Suprapubic skin (tissue), 4 donors: Measurements from ENCODE around the gene UBXN11. TPM values are rescaled to one million over a fixed set of nuclear protein-coding genes. Genes with fewer than 3 reads are reported as not detected.

ENCODE experiments used
- DNase-seq, 2 donors: peaks; one replicate each; pipeline ENCODE4 v3.0.0-alpha.2; 2019; ENCODE audit warnings: low spot score in 2 of 2
- H3K27ac ChIP-seq: fragments of 200-600 bp; sonication (generic); one replicate; pipeline ENCODE4 v1.5.1; 2019
- H3K27me3 ChIP-seq: fragments of 200-600 bp; sonication (generic); one replicate; pipeline ENCODE4 v1.5.1; 2019
- H3K36me3 ChIP-seq: fragments of 200-600 bp; sonication (generic); one replicate; pipeline ENCODE4 v1.5.1; 2019
- H3K4me1 ChIP-seq: fragments of 200-600 bp; sonication (generic); one replicate; pipeline ENCODE4 v1.5.1; 2019
- H3K4me3 ChIP-seq: fragments of 200-600 bp; sonication (generic); one replicate; pipeline ENCODE4 v1.5.1; 2019; ENCODE audit warnings: mild to moderate bottlenecking
- H3K9me3 ChIP-seq: fragments of 200-600 bp; sonication (generic); one replicate; pipeline ENCODE4 v1.5.1; 2019
- EP300 ChIP-seq: sonication (generic); formaldehyde crosslinking; IDR thresholded peaks from one replicate; pipeline ENCODE4 v1.6.1; 2017; ENCODE audit warnings: antibody characterized with exemption
- POLR2A ChIP-seq, 2 donors: fragments of 450-650 bp; IDR thresholded peaks; one replicate each; pipeline ENCODE4 v1.6.1; 2017; ENCODE audit warnings: antibody characterized with exemption in 2 of 2, mild to moderate bottlenecking in 2 of 2, moderate library complexity in 2 of 2
- POLR2AphosphoS5 ChIP-seq, 3 donors: sonication (generic); formaldehyde crosslinking; IDR thresholded peaks; one replicate each; pipeline ENCODE4 v1.6.1; 2017; ENCODE audit warnings: antibody characterized with exemption in 3 of 3
- WGBS: methylation state at CpG from one replicate; pipeline ENCODE4 v1.1.5; 2018; 5-methylcytosine and 5-hydroxymethylcytosine counted together
- total RNA-seq, 4 donors: library from RNA; depleted of rRNA; stranded (reverse); fragments of >200 nt; gene quantifications; one replicate each; pipeline ENCODE4 v1.1.0, GENCODE V29; 2016
- TF ChIP-seq, protein P1 (sequence below), 2 donors: fragments of 200-600 bp in 1 of 2; fragments of 450-650 bp in 1 of 2; sonication (generic) in 1 of 2; IDR thresholded peaks; one replicate each; pipeline ENCODE4 v1.5.1; 2016 to 2019; ENCODE audit warnings: antibody characterized with exemption in 2 of 2, mild to moderate bottlenecking in 1 of 2, moderate library complexity in 1 of 2

Gene UBXN11
- total RNA-seq, 4 donors from 2014 or later = 3.2 to 19.1 (median 9.1) TPM

DNA sequence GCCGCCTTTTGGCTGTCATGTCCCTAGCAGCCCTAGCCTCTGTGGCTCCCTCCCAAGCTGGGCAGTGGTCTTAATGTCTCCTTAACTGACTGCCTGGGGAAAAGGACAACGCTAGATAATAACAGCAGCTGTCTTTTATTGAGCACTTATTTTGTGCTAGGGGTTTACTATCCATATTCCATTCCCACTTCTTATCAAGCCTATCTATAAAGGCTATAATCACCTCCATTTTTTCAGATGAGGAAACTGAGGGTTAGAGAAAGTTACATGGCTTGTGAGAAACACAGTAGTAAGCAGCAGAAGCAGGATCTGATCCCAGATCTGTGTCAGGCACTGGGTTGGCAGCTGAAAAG lies 20.4 kb downstream of the UBXN11 start:
- 86% methylated on average over 2 of the region's 2 CpGs for WGBS
- no peaks in the 10 kb centered on the region for H3K9me3 ChIP-seq
- TF ChIP-seq POLR2A (IDR thresholded peaks at IDR 0.05) = no peak
- TF ChIP-seq POLR2AphosphoS5 (IDR thresholded peaks at IDR 0.05) = no peak
- TF ChIP-seq EP300 = no peak
- TF ChIP-seq, protein P1, sequence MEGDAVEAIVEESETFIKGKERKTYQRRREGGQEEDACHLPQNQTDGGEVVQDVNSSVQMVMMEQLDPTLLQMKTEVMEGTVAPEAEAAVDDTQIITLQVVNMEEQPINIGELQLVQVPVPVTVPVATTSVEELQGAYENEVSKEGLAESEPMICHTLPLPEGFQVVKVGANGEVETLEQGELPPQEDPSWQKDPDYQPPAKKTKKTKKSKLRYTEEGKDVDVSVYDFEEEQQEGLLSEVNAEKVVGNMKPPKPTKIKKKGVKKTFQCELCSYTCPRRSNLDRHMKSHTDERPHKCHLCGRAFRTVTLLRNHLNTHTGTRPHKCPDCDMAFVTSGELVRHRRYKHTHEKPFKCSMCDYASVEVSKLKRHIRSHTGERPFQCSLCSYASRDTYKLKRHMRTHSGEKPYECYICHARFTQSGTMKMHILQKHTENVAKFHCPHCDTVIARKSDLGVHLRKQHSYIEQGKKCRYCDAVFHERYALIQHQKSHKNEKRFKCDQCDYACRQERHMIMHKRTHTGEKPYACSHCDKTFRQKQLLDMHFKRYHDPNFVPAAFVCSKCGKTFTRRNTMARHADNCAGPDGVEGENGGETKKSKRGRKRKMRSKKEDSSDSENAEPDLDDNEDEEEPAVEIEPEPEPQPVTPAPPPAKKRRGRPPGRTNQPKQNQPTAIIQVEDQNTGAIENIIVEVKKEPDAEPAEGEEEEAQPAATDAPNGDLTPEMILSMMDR (IDR thresholded peaks at IDR 0.05) = no peak
- no peak for DNase-seq
- H3K36me3 ChIP-seq = no peaks in the 10 kb centered on the region
- no peaks in the 10 kb centered on the region for H3K27me3 ChIP-seq
- H3K4me3 ChIP-seq = no peak overlapping the region
- peaks cover 93% of the 10 kb centered on the region for H3K4me1 ChIP-seq
- peak overlapping the region; percentile 75 for H3K27ac ChIP-seq

DNA sequence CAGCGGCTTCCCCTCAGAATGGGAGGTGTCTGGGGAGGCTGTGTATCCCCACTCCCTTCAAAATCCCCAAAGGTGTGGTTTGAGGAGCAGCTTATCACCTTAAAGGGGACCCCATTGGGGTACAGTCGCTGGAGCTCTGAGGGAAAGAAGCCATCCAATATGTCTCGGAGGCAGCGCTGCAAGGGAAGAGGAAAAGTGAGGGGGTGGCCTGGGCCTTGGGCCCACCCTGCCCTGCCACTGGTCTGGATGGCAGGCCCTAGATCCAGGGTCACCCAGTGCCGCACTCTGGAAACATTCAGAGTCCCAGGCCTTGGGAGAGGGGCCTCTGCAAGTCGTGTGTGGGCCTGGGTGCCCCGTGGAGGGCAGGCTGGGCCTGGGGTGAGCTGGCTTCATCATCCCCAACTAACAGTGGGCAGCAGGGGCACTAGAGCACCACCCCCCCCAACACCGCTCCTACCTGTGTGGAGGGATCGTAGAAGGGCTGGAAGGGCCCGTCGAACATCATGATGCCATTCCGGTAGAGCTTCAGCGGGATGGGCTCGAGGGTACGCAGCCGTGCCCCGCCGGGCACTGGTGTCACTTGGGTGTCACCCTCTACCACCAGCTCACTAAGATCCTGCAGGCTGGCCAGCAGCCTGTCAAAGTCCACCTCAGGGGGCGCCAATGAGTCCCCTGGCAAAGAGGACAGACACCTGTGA lies 20.9 kb downstream of the UBXN11 start:
- no peaks in the 10 kb centered on the region for H3K36me3 ChIP-seq
- TF ChIP-seq POLR2A (IDR thresholded peaks at IDR 0.05) = no peak
- TF ChIP-seq, protein P1 (IDR thresholded peaks at IDR 0.05) = peak in 1 of 2 donors; percentile 10
- 67% methylated on average over 3 of the region's 19 CpGs for WGBS
- no peak overlapping the region for H3K4me3 ChIP-seq
- H3K27ac ChIP-seq = peak overlapping the region; percentile 75
- DNase-seq = peak; percentile 67 to 73
- H3K9me3 ChIP-seq = no peaks in the 10 kb centered on the region
- peaks cover 93% of the 10 kb centered on the region for H3K4me1 ChIP-seq
- H3K27me3 ChIP-seq = no peaks in the 10 kb centered on the region

DNA sequence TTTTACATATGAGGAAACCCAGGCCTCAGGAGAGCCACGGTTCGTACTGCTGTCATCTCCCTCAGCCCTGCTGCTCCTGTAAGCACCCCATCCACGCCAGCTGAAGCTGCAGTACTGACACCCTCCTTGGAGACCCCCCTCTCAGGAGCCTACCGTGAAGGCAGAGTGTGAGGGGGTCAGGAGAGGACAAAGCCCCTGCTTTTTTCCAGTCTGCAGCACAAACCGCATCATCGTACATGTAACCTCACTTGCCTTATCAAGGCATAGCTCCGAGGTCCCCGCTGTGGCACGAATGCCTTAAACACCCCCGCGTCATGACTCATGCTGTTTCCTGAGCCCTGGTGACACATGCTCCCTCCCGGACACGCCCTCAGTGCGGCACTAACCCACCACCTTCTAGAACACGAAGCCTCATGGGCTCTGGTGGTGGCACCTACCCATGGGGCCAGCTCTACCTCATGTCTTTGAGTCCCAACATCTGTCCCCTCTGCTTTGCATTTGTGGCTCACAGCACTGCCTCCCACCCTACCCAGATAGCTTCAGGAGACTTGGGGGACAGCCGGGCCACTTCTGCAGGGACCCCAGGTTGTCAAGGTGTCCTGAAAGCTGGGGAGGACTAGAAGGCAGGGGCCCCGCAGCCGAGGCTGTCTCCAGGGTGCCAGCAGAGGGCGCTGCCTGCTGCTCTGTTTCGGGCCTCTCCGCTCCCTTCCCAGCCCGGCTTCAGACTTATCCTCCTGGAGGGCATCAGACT lies 21.7 kb downstream of the UBXN11 start:
- DNase-seq = peak; percentile 93 to 94
- TF ChIP-seq, protein P1 (IDR thresholded peaks at IDR 0.05) = peak; percentile 38 to 65
- TF ChIP-seq EP300 (no peak), POLR2AphosphoS5 (IDR thresholded peaks at IDR 0.05) (peak in 1 of 3 donors; percentile 56), POLR2A (IDR thresholded peaks at IDR 0.05) (no peak)
- Histone ChIP-seq H3K4me3 (no peak overlapping the region), H3K27me3 (no peaks in the 10 kb centered on the region), H3K4me1 (peaks cover 87% of the 10 kb centered on the region), H3K27ac (peak overlapping the region; percentile 75), H3K9me3 (no peaks in the 10 kb centered on the region), H3K36me3 (no peaks in the 10 kb centered on the region)
- 27% methylated on average over 22 of the region's 22 CpGs for WGBS

DNA sequence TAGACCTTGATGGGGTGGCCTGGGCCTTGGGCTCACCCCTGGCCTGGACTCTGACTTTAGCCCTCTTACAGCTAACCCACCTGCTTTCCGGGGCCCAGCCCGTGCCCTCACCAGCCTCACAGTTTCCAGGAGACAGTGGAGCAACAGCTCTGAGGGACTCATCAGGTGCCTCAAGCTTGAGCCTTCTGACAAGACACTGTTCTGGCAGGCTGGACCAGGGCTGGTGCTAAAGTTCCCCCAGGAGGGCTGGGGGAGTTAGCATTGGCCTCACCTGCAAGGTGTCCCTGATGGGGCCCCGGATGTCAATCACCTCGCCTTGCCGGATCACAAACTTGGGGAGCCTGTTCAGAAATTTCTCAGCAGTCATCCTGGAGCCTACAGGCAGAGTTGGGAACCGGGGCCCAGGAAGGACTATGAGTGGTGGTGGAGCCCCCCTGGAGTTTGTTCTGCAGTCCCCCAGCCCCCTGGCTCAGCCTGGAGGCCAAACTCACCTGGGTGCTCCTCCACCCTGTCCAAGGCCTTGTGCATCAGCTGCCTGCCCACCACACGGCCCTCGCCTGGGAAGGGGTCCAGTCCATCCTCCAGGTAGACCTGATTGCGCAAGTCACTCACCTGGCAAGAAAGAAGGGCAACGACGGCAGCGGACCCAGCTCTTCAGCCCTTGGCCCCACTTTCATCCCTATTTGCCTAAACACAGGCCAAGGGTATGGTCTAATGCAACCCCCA lies 22.4 kb downstream of the UBXN11 start:
- peak; percentile 70 to 75 for DNase-seq
- H3K27ac ChIP-seq = peak overlapping the region; percentile 75
- 78% methylated on average over 8 of the region's 12 CpGs for WGBS
- H3K27me3 ChIP-seq = no peaks in the 10 kb centered on the region
- TF ChIP-seq POLR2AphosphoS5 (IDR thresholded peaks at IDR 0.05) (no peak), EP300 (no peak), POLR2A (IDR thresholded peaks at IDR 0.05) (no peak)
- TF ChIP-seq, protein P1 (IDR thresholded peaks at IDR 0.05) = no peak
- no peak overlapping the region for H3K4me3 ChIP-seq
- H3K36me3 ChIP-seq = no peaks in the 10 kb centered on the region
- H3K4me1 ChIP-seq = peaks cover 86% of the 10 kb centered on the region
- no peaks in the 10 kb centered on the region for H3K9me3 ChIP-seq
